HepG2 (cell line): ENCODE results near the gene XPNPEP3. TPM values are rescaled to one million over a fixed set of nuclear protein-coding genes. Genes with fewer than 3 reads are reported as not detected.

Experiments
- ATAC-seq: fragments of 200-7000 bp; cut with Tn5 transposase; 3 replicates; pipeline ENCODE4 v1.9.1; 2020; ENCODE audit warnings: mild to moderate bottlenecking, moderate library complexity
- BruUV-seq: library from RNA; stranded (reverse); fragments of 400-500 nt; replicated peaks from 2 replicates; lab custom pipeline; 2021; lab: Mats Ljungman, UMichigan
- CTCF ChIA-PET: fragments of 300-600 bp; formaldehyde crosslinking; extraction: SDS; loops from one replicate; lab custom pipeline; 2021; ENCODE audit warnings: low total read pairs, inconsistent platforms, low intra/inter-chr PET ratio; lab: Yijun Ruan, JAX
- POLR2A ChIA-PET: fragments of 350-600 bp; sonication (Branson Sonifier 250); formaldehyde crosslinking; loops from one replicate; lab custom pipeline; 2020; ENCODE audit warnings: antibody characterized with exemption, inconsistent platforms; lab: Yijun Ruan, JAX
- DNase-seq: peaks from one replicate; pipeline ENCODE4 v3.0.0-alpha.2; 2015; ENCODE audit warnings: low spot score
- FAIRE-seq: peaks from 3 replicates; lab custom pipeline; 2011; peaks lifted over from hg19 to GRCh38; lab: Jason Lieb, UNC
- H2AFZ ChIP-seq: one replicate; pipeline ENCODE4 v1.6.1; 2011; ENCODE audit warnings: low read length, inconsistent platforms
- H3K27ac ChIP-seq: fragments of 300-600 bp; 3 replicates; pipeline ENCODE4 v1.8.0; 2011; ENCODE audit warnings: mixed run types, mild to moderate bottlenecking, mixed read lengths, low read length, inconsistent platforms; ENCODE audit not compliant: insufficient read depth; ENCODE audit errors: extremely low read length
- H3K27me3 ChIP-seq, 2 experiments: fragments of 200-600 bp in 1 of 2; 2 replicates in 1 of 2; 3 replicates in 1 of 2; pipeline versions ENCODE4 v1.6.0 to v1.8.0; 2011; ENCODE audit warnings: low read length in 2 of 2, mild to moderate bottlenecking in 2 of 2, moderate library complexity in 2 of 2, inconsistent platforms in 1 of 2; ENCODE audit not compliant: insufficient read depth in 2 of 2, control insufficient read depth in 1 of 2
- H3K36me3 ChIP-seq, 2 experiments: fragments of 200-600 bp in 1 of 2; replicated peaks in 1 of 2; 2 replicates in 1 of 2; 3 replicates in 1 of 2; pipeline versions ENCODE4 v1.5.1 to v1.8.0; 2011; ENCODE audit warnings: low read length in 2 of 2, inconsistent platforms in 1 of 2; ENCODE audit not compliant: insufficient read depth in 2 of 2, control insufficient read depth in 1 of 2
- H3K4me1 ChIP-seq: 2 replicates; pipeline ENCODE4 v1.5.1; 2012; ENCODE audit warnings: low read length, inconsistent platforms; ENCODE audit not compliant: insufficient read depth
- H3K4me2 ChIP-seq: 2 replicates; pipeline ENCODE4 v1.6.0; 2011; ENCODE audit warnings: low read depth, low read length, inconsistent platforms
- H3K4me3 ChIP-seq, 3 experiments: fragments of 200-600 bp in 1 of 3; sonication (generic), shearing (Covaris generic) in 1 of 3; replicated peaks in 1 of 3; 2 replicates each; pipeline ENCODE4 v1.5.1; 2011 to 2016; ENCODE audit warnings: low read length in 3 of 3, inconsistent platforms in 2 of 3, low read depth in 2 of 3, mild to moderate bottlenecking in 2 of 3, control low read depth in 1 of 3, mixed read lengths in 1 of 3; ENCODE audit not compliant: insufficient read depth in 1 of 3
- H3K79me2 ChIP-seq: one replicate; pipeline ENCODE4 v1.6.1; 2011; ENCODE audit warnings: low read length, inconsistent platforms; ENCODE audit not compliant: insufficient read depth
- H3K9ac ChIP-seq: 2 replicates; pipeline ENCODE4 v1.6.0; 2011; ENCODE audit warnings: mild to moderate bottlenecking, low read depth, low read length, inconsistent platforms; ENCODE audit not compliant: insufficient read depth
- H3K9me3 ChIP-seq: 2 replicates; pipeline ENCODE4 v1.5.1; 2012; ENCODE audit warnings: mild to moderate bottlenecking, low read length
- H4K20me1 ChIP-seq: 2 replicates; pipeline ENCODE4 v1.6.0; 2011; ENCODE audit warnings: inconsistent platforms, mild to moderate bottlenecking, low read length, moderate library complexity; ENCODE audit not compliant: insufficient read depth
- PHF20 ChIP-seq: sonication (generic); formaldehyde crosslinking; IDR thresholded peaks from 2 replicates; pipeline ENCODE4 v1.5.0; 2020; ENCODE audit warnings: mild to moderate bottlenecking, missing genetic modification reagents
- ZGPAT ChIP-seq: IDR thresholded peaks from 2 replicates; pipeline ENCODE4 v1.6.1; 2016; ENCODE audit warnings: mild to moderate bottlenecking
- ZNF264 ChIP-seq: sonication (generic); formaldehyde crosslinking; IDR thresholded peaks from 2 replicates; pipeline ENCODE4 v1.4.0; 2020; ENCODE audit warnings: missing genetic modification reagents
- ZNF646 ChIP-seq: sonication (generic); formaldehyde crosslinking; IDR thresholded peaks from 2 replicates; pipeline ENCODE4 v1.9.0; 2021; ENCODE audit warnings: mild to moderate bottlenecking, missing genetic modification reagents
- WGBS: methylation state at CpG from one replicate; pipeline ENCODE4 v1.1.6; 2017; ENCODE audit warnings: low lambda C conversion rate; 5-methylcytosine and 5-hydroxymethylcytosine counted together
- in situ Hi-C: cut with HindIII; loops from 2 replicates; pipeline ENCODE4 v1.10.0; 2017; ENCODE audit warnings: low pct_unique_long_range_greater_than_20kb; ENCODE audit not compliant: extremely low pct_ligation_motif_present
- intact Hi-C: fragments of 100-400 bp; cut with micrococcal nuclease; formaldehyde crosslinking; loops from one replicate; pipeline ENCODE4 v1.10.0; 2022; ENCODE audit not compliant: unreplicated experiment
- polyA plus RNA-seq, 8 experiments: library from polyadenylated mRNA; depleted of rRNA in 3 of 8; stranded (reverse) in 7 of 8; unstranded in 1 of 8; fragments of >200 nt; fragmentation: Illumina TruSeq in 4 of 8; extraction: Trizol in 4 of 8; gene quantifications; 2 replicates each; pipeline versions ENCODE4 v1.2.1 to v1.2.3, GENCODE V29; 2011 to 2016; ENCODE audit warnings: low read depth in 4 of 8, missing spikeins in 1 of 8, mixed read lengths in 1 of 8; ENCODE audit not compliant: insufficient read depth in 1 of 8
- total RNA-seq, 5 experiments: library from RNA; depleted of rRNA; stranded (reverse); fragments of >200 nt; fragmentation: Illumina TruSeq; extraction: Trizol; gene quantifications; 2 replicates each; pipeline ENCODE4 v1.2.3, GENCODE V29; 2016; ENCODE audit warnings: low read depth in 1 of 5

Gene XPNPEP3
- total and polyA plus RNA-seq, 2 of the 13 experiments (the other 11 are each of a cell fraction or from before 2014, with no cell fraction given) = 10.3 to 14.0 TPM

- no peak overlapping the region for H2AFZ ChIP-seq
- H4K20me1 ChIP-seq = no peaks in the 10 kb centered on the region
- in situ Hi-C loops = no loop called here
- H3K79me2 ChIP-seq = peaks cover 38% of the 10 kb centered on the region
- no peak overlapping the region for H3K27ac ChIP-seq
- DNase-seq (no peak), ATAC-seq (no peak), FAIRE-seq (no peak)
- TF ChIP-seq ZGPAT (CRISPR knock-in tag) (no peak), PHF20 (CRISPR knock-in tag) (no peak), ZNF264 (no peak), ZNF646 (CRISPR knock-in tag) (no peak)
- CTCF ChIA-PET = no interaction called here
- peaks cover 8% of the 10 kb centered on the region for H3K4me1 ChIP-seq
- no peaks in the 10 kb centered on the region for H3K27me3 ChIP-seq
- intact Hi-C loops = no loop called here
- POLR2A ChIA-PET = no interaction called here
- 96% methylated on average over 2 of the region's 2 CpGs for WGBS
- no peak overlapping the region for H3K9ac ChIP-seq
- H3K4me3 ChIP-seq = no peak overlapping the region
- H3K36me3 ChIP-seq = peaks cover 4 to 34% of the 10 kb centered on the region in 2 experiments; a peak in 4 of 5 replicates
- no peaks in the 10 kb centered on the region for H3K9me3 ChIP-seq
- BruUV-seq = no TSS peak
- H3K4me2 ChIP-seq = no peak overlapping the region
Measured at GRCh38 chr22:40958299-40958698, 101.4 kb downstream of the XPNPEP3 start.
